WTC11 (cell line): ENCODE results near the gene CDKL2. TPM values are rescaled to one million over a fixed set of nuclear protein-coding genes. Genes with fewer than 3 reads are reported as not detected.

Experiments
- ARID4B ChIP-seq: sonication (generic); formaldehyde crosslinking; IDR thresholded peaks from 2 replicates; pipeline ENCODE4 v1.8.0; 2023; ENCODE audit warnings: missing genetic modification reagents, mild to moderate bottlenecking, borderline replicate concordance
- CBFB ChIP-seq: sonication (generic); formaldehyde crosslinking; IDR thresholded peaks from 2 replicates; pipeline ENCODE4 v1.8.1; 2022; ENCODE audit warnings: mild to moderate bottlenecking, low read depth, missing genetic modification reagents
- CREB1 ChIP-seq: sonication (generic); formaldehyde crosslinking; IDR thresholded peaks from 2 replicates; pipeline ENCODE4 v1.8.0; 2023; ENCODE audit warnings: mild to moderate bottlenecking, missing genetic modification reagents
- EMX1 ChIP-seq: fragments of 250-450 bp; sonication (Bioruptor Pico); IDR thresholded peaks from 2 replicates; pipeline ENCODE4 v1.8.0; 2021; ENCODE audit warnings: mild to moderate bottlenecking
- ERG ChIP-seq: fragments of 250-450 bp; sonication (Bioruptor Pico); IDR thresholded peaks from 2 replicates; pipeline ENCODE4 v1.8.0; 2021; ENCODE audit warnings: mild to moderate bottlenecking
- GTF2I ChIP-seq: fragments of 250-450 bp; sonication (Bioruptor Pico); conservative IDR thresholded peaks from 2 replicates; pipeline ENCODE4 v1.4.0; 2021; ENCODE audit warnings: mild to moderate bottlenecking
- HMGA2 ChIP-seq: fragments of 250-450 bp; sonication (Bioruptor Pico); IDR thresholded peaks from 2 replicates; pipeline ENCODE4 v1.4.0; 2021; ENCODE audit warnings: mild to moderate bottlenecking, moderate library complexity
- IRF2 ChIP-seq: sonication (generic); formaldehyde crosslinking; IDR thresholded peaks from 2 replicates; pipeline ENCODE4 v1.8.0; 2022; ENCODE audit warnings: low read depth, missing genetic modification reagents, borderline replicate concordance
- JAZF1 ChIP-seq: fragments of 250-450 bp; sonication (Bioruptor Pico); IDR thresholded peaks from 2 replicates; pipeline ENCODE4 v1.9.0; 2021; ENCODE audit warnings: moderate library complexity, mild to moderate bottlenecking, inconsistent platforms
- JUN ChIP-seq: sonication (generic); formaldehyde crosslinking; IDR thresholded peaks from 2 replicates; pipeline ENCODE4 v1.8.0; 2023; ENCODE audit warnings: mild to moderate bottlenecking, missing genetic modification reagents
- MLX ChIP-seq: sonication (generic); formaldehyde crosslinking; IDR thresholded peaks from 2 replicates; pipeline ENCODE4 v1.8.1; 2023; ENCODE audit warnings: mild to moderate bottlenecking, missing genetic modification reagents, moderate library complexity
- NFYB ChIP-seq: sonication (generic); formaldehyde crosslinking; conservative IDR thresholded peaks from 2 replicates; pipeline ENCODE4 v1.8.0; 2022; ENCODE audit warnings: low read depth, missing genetic modification reagents
- NR1H2 ChIP-seq: sonication (generic); formaldehyde crosslinking; IDR thresholded peaks from 2 replicates; pipeline ENCODE4 v1.9.0; 2021; ENCODE audit warnings: mild to moderate bottlenecking, moderate library complexity, missing genetic modification reagents
- NR3C1 ChIP-seq: sonication (generic); formaldehyde crosslinking; conservative IDR thresholded peaks from 2 replicates; pipeline ENCODE4 v1.8.1; 2023; ENCODE audit warnings: low read depth, mild to moderate bottlenecking, missing genetic modification reagents
- SP1 ChIP-seq: sonication (generic); formaldehyde crosslinking; conservative IDR thresholded peaks from 2 replicates; pipeline ENCODE4 v1.8.1; 2022; ENCODE audit warnings: missing genetic modification reagents
- TCF7 ChIP-seq: sonication (generic); formaldehyde crosslinking; IDR thresholded peaks from 2 replicates; pipeline ENCODE4 v1.8.0; 2022; ENCODE audit warnings: mild to moderate bottlenecking, low read depth, missing genetic modification reagents, moderate library complexity
- TEAD1 ChIP-seq: sonication (generic); formaldehyde crosslinking; IDR thresholded peaks from 2 replicates; pipeline ENCODE4 v1.8.0; 2022; ENCODE audit warnings: mild to moderate bottlenecking, missing genetic modification reagents
- ZNF263 ChIP-seq: sonication (generic); formaldehyde crosslinking; IDR thresholded peaks from 2 replicates; pipeline ENCODE4 v1.8.1; 2022; ENCODE audit warnings: low read depth, mild to moderate bottlenecking, moderate library complexity, missing genetic modification reagents
- total RNA-seq: library from RNA; stranded (reverse); gene quantifications from 3 replicates; pipeline ENCODE4 v1.2.3, GENCODE V29; 2021
- TF ChIP-seq, protein P1 (sequence below): sonication (generic); formaldehyde crosslinking; IDR thresholded peaks from 2 replicates; pipeline ENCODE4 v1.8.1; 2023; ENCODE audit warnings: mild to moderate bottlenecking, missing genetic modification reagents
- TF ChIP-seq, protein P2 (sequence below): sonication (generic); formaldehyde crosslinking; IDR thresholded peaks from 2 replicates; pipeline ENCODE4 v1.8.1; 2022; ENCODE audit warnings: mild to moderate bottlenecking, missing genetic modification reagents, moderate library complexity, borderline replicate concordance
- TF ChIP-seq, protein P3 (sequence below): sonication (generic); formaldehyde crosslinking; IDR thresholded peaks from 2 replicates; pipeline ENCODE4 v1.8.1; 2023; ENCODE audit warnings: mild to moderate bottlenecking, missing genetic modification reagents, borderline replicate concordance

The CDKL2 gene
- total RNA-seq, 1 experiment from 2014 or later, result 1.7 TPM

DNA sequence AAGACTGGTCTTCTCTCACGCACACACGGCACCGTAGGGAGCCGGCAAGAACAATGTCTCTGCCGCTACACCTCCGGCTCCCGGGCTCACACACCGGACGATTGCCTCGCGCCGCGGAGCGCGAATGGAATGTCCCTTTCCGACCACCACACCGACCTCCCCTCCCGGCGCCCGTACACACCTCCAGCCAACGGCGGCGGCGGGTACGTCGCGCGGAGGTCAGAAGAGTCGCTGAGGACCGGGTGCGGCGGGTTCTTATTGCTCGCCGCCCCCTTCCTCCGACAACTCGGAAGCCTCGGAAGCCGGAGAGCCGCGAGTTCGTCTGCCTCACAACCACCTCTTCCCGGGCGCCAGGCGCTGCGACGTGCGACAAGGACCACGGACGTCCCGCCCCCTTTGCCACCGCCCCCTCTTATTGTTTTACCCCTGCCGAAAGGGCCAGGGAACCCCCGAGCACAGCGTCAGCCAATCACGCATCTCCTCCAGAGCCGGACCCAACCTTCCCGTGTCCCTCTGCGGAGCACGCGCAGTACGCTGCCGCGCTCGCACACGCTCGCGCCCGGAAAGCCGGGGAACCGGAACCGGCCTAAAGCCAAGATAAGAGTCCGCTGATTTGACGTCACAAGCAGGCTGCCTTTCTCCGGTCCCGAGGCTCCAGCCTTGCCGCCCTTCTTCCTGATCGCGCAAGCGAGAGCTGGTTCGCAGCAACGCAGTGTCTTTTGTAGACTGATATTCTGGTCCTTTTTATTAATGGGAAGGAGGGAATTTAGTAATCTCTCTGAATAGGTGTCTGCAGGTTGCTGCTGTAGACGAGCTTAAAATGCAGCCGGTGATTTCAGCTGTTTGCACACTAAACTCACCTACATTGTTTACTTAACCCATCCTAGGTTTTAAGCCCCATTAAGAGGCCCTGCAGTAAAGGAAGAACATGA, 43.0 kb upstream of the CDKL2 start, which contains the start of gene G3BP2 (continued):
- TF ChIP-seq NR3C1 (no peak), TCF7 (CRISPR knock-in tag) (0 out of 2 replicates have a peak, but pooled peaks have one; percentile 50), NFYB (CRISPR knock-in tag) (peak; percentile 62), MLX (CRISPR knock-in tag) (no peak), ERG (no peak), CBFB (no peak), JUN (CRISPR knock-in tag) (no peak), IRF2 (CRISPR knock-in tag) (peak; percentile 45; the same call in 1 of the 2 replicates), ARID4B (CRISPR knock-in tag) (peak; percentile 36; the same call in 1 of the 2 replicates), SP1 (CRISPR knock-in tag) (peak; percentile 86), EMX1 (CRISPR knock-in tag) (no peak), GTF2I (CRISPR knock-in tag) (no peak), TEAD1 (0 out of 2 replicates have a peak, but pooled peaks have one; percentile 68), HMGA2 (no peak), JAZF1 (CRISPR knock-in tag) (no peak), NR1H2 (CRISPR knock-in tag) (no peak), ZNF263 (CRISPR knock-in tag) (no peak), CREB1 (CRISPR knock-in tag) (peak; percentile 81; the same call in 1 of the 2 replicates)
- TF ChIP-seq, protein P1, sequence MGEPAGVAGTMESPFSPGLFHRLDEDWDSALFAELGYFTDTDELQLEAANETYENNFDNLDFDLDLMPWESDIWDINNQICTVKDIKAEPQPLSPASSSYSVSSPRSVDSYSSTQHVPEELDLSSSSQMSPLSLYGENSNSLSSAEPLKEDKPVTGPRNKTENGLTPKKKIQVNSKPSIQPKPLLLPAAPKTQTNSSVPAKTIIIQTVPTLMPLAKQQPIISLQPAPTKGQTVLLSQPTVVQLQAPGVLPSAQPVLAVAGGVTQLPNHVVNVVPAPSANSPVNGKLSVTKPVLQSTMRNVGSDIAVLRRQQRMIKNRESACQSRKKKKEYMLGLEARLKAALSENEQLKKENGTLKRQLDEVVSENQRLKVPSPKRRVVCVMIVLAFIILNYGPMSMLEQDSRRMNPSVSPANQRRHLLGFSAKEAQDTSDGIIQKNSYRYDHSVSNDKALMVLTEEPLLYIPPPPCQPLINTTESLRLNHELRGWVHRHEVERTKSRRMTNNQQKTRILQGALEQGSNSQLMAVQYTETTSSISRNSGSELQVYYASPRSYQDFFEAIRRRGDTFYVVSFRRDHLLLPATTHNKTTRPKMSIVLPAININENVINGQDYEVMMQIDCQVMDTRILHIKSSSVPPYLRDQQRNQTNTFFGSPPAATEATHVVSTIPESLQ (CRISPR knock-in tag), result no peak
- TF ChIP-seq, protein P2, sequence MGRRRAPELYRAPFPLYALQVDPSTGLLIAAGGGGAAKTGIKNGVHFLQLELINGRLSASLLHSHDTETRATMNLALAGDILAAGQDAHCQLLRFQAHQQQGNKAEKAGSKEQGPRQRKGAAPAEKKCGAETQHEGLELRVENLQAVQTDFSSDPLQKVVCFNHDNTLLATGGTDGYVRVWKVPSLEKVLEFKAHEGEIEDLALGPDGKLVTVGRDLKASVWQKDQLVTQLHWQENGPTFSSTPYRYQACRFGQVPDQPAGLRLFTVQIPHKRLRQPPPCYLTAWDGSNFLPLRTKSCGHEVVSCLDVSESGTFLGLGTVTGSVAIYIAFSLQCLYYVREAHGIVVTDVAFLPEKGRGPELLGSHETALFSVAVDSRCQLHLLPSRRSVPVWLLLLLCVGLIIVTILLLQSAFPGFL (CRISPR knock-in tag), result no peak
- TF ChIP-seq, protein P3, sequence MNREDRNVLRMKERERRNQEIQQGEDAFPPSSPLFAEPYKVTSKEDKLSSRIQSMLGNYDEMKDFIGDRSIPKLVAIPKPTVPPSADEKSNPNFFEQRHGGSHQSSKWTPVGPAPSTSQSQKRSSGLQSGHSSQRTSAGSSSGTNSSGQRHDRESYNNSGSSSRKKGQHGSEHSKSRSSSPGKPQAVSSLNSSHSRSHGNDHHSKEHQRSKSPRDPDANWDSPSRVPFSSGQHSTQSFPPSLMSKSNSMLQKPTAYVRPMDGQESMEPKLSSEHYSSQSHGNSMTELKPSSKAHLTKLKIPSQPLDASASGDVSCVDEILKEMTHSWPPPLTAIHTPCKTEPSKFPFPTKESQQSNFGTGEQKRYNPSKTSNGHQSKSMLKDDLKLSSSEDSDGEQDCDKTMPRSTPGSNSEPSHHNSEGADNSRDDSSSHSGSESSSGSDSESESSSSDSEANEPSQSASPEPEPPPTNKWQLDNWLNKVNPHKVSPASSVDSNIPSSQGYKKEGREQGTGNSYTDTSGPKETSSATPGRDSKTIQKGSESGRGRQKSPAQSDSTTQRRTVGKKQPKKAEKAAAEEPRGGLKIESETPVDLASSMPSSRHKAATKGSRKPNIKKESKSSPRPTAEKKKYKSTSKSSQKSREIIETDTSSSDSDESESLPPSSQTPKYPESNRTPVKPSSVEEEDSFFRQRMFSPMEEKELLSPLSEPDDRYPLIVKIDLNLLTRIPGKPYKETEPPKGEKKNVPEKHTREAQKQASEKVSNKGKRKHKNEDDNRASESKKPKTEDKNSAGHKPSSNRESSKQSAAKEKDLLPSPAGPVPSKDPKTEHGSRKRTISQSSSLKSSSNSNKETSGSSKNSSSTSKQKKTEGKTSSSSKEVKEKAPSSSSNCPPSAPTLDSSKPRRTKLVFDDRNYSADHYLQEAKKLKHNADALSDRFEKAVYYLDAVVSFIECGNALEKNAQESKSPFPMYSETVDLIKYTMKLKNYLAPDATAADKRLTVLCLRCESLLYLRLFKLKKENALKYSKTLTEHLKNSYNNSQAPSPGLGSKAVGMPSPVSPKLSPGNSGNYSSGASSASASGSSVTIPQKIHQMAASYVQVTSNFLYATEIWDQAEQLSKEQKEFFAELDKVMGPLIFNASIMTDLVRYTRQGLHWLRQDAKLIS (CRISPR knock-in tag), result no peak
- TF ChIP-seq, all 79 proteins: peak for 29
